ENCODE results near the gene PLCH1. TPM values are rescaled to one million over a fixed set of nuclear protein-coding genes. Genes with fewer than 3 reads are reported as not detected.

The PLCH1 gene
- total and polyA plus RNA-seq, 2 donors (not counting 1 experiment from before 2014, with no cell fraction given): 0.27 TPM; not detected in 1

- 92% methylated on average over 2 of the region's 5 CpGs for WGBS (ENCODE audit: insufficient coverage)
- Mint-ChIP-seq H3K27ac (no peak overlapping the region), H3K4me3 (no peak overlapping the region), H3K9me3 (ENCODE audit: insufficient read depth) (no peaks in the 10 kb centered on the region), H3K27me3 (no peaks in the 10 kb centered on the region), H3K4me1 (no peaks in the 10 kb centered on the region)
- no peak overlapping the region for H3K4me3 ChIP-seq (ENCODE audit: control extremely low read depth in 1 of 5, extremely low read depth in 1 of 5, insufficient read depth in 1 of 5, low read depth in 2 of 5, low read length in 4 of 5)
- H3K36me3 ChIP-seq (replicated peaks in 1 of 2; ENCODE audit: control extremely low read depth in 1 of 2, control insufficient read depth in 1 of 2, extremely low read depth in 1 of 2, insufficient read depth in 2 of 2, low read length in 1 of 2): no peaks in the 10 kb centered on the region
- DNase-seq: no peak
- intact Hi-C loops (cut with micrococcal nuclease): no loop called here
- POLR2A ChIA-PET: no interaction called here
- CTCF ChIA-PET: no interaction called here
- no peaks in the 10 kb centered on the region for H3K79me2 ChIP-seq (ENCODE audit: control insufficient read depth, insufficient read depth, low read length)
- no peak overlapping the region for H3K4me2 ChIP-seq (replicated peaks; ENCODE audit: low read depth, low read length, poor library complexity, severe bottlenecking)
- no peaks in the 10 kb centered on the region for H4K20me1 ChIP-seq (ENCODE audit: control insufficient read depth, insufficient read depth, low read length, poor library complexity, severe bottlenecking)
- H2AFZ ChIP-seq (ENCODE audit: insufficient read depth, low read depth, low read length, poor library complexity, severe bottlenecking): no peak overlapping the region
- H3K9ac ChIP-seq (ENCODE audit: low read length): no peak overlapping the region
- no peak for ATAC-seq (ENCODE audit: low read depth)
- TF ChIP-seq CTCF (IDR thresholded peaks at IDR 0.05) (no peak), EZH2 (IDR thresholded peaks at IDR 0.05; ENCODE audit: borderline replicate concordance, insufficient read depth, low read depth, low read length, poor library complexity, severe bottlenecking) (no peak)
- no peaks in the 10 kb centered on the region for H3K9me3 ChIP-seq (ENCODE audit: control extremely low read depth in 1 of 3, control insufficient read depth in 2 of 3, insufficient read depth in 1 of 3, low read length in 2 of 3)
- H3K4me1 ChIP-seq (ENCODE audit: control insufficient read depth in 2 of 2, insufficient read depth in 2 of 2, low read length in 2 of 2): no peaks in the 10 kb centered on the region
- H3K27ac ChIP-seq (ENCODE audit: low read length in 2 of 2): no peak overlapping the region
- no peaks in the 10 kb centered on the region for H3K27me3 ChIP-seq (replicated peaks in 1 of 4; ENCODE audit: control extremely low read depth in 1 of 4, control insufficient read depth in 3 of 4, insufficient read depth in 4 of 4, low read length in 3 of 4)
Observed at GRCh38 chr3:155411500-155412223, 333.2 kb downstream of the PLCH1 start.

- POLR2A ChIA-PET: no interaction called here
- ATAC-seq (ENCODE audit: low read depth): no peak
- H3K4me1 Mint-ChIP-seq: no peaks in the 10 kb centered on the region
- H3K27ac ChIP-seq (ENCODE audit: low read length in 2 of 2): no peak overlapping the region
- no peak overlapping the region for H3K4me3 ChIP-seq (ENCODE audit: control extremely low read depth in 1 of 5, extremely low read depth in 1 of 5, insufficient read depth in 1 of 5, low read depth in 2 of 5, low read length in 4 of 5)
- H3K27me3 Mint-ChIP-seq: no peaks in the 10 kb centered on the region
- intact Hi-C loops (cut with micrococcal nuclease): no loop called here
- H3K27me3 ChIP-seq (replicated peaks in 1 of 4; ENCODE audit: control extremely low read depth in 1 of 4, control insufficient read depth in 3 of 4, insufficient read depth in 4 of 4, low read length in 3 of 4): no peaks in the 10 kb centered on the region
- H3K4me2 ChIP-seq (replicated peaks; ENCODE audit: low read depth, low read length, poor library complexity, severe bottlenecking): no peak overlapping the region
- H4K20me1 ChIP-seq (ENCODE audit: control insufficient read depth, insufficient read depth, low read length, poor library complexity, severe bottlenecking): no peaks in the 10 kb centered on the region
- no peaks in the 10 kb centered on the region for H3K36me3 ChIP-seq (replicated peaks in 1 of 2; ENCODE audit: control extremely low read depth in 1 of 2, control insufficient read depth in 1 of 2, extremely low read depth in 1 of 2, insufficient read depth in 2 of 2, low read length in 1 of 2)
- no peak for DNase-seq
- no peak overlapping the region for H3K4me3 Mint-ChIP-seq
- H3K4me1 ChIP-seq (ENCODE audit: control insufficient read depth in 2 of 2, insufficient read depth in 2 of 2, low read length in 2 of 2): no peaks in the 10 kb centered on the region
- TF ChIP-seq CTCF (IDR thresholded peaks at IDR 0.05) (no peak), EZH2 (IDR thresholded peaks at IDR 0.05; ENCODE audit: borderline replicate concordance, insufficient read depth, low read depth, low read length, poor library complexity, severe bottlenecking) (no peak)
- no peak overlapping the region for H3K27ac Mint-ChIP-seq
- no peak overlapping the region for H3K9ac ChIP-seq (ENCODE audit: low read length)
- H3K9me3 Mint-ChIP-seq (ENCODE audit: insufficient read depth): no peaks in the 10 kb centered on the region
- H3K9me3 ChIP-seq (ENCODE audit: control extremely low read depth in 1 of 3, control insufficient read depth in 2 of 3, insufficient read depth in 1 of 3, low read length in 2 of 3): no peaks in the 10 kb centered on the region
- CTCF ChIA-PET: no interaction called here
- no peak overlapping the region for H2AFZ ChIP-seq (ENCODE audit: insufficient read depth, low read depth, low read length, poor library complexity, severe bottlenecking)
- no peaks in the 10 kb centered on the region for H3K79me2 ChIP-seq (ENCODE audit: control insufficient read depth, insufficient read depth, low read length)
Observed at GRCh38 chr3:155409336-155409735, 335.5 kb downstream of the PLCH1 start.

Measured in B cell (primary cell).